Transverse colon (tissue), 4 donors: ENCODE results near the gene FGGY. TPM values are rescaled to one million over a fixed set of nuclear protein-coding genes. Genes with fewer than 3 reads are reported as not detected.

ENCODE experiments used
- DNase-seq: peaks from one replicate; pipeline ENCODE4 v3.0.0-alpha.2; 2019
- H3K27ac ChIP-seq, 4 donors: fragments of 200-600 bp; sonication (generic); 2 replicates each; pipeline ENCODE4 v1.5.1; 2016 to 2018; ENCODE audit warnings: inconsistent platforms in 4 of 4
- H3K27me3 ChIP-seq: fragments of 200-600 bp; sonication (generic); 2 replicates; pipeline ENCODE4 v1.5.1; 2017; ENCODE audit warnings: inconsistent platforms
- H3K36me3 ChIP-seq, 4 donors: fragments of 200-600 bp; sonication (generic); 2 replicates each; pipeline ENCODE4 v1.5.1; 2017 to 2019; ENCODE audit warnings: inconsistent platforms in 4 of 4
- H3K4me1 ChIP-seq, 4 donors: fragments of 200-600 bp; sonication (generic); 2 replicates each; pipeline ENCODE4 v1.5.1; 2017 to 2020; ENCODE audit warnings: inconsistent platforms in 4 of 4
- H3K4me3 ChIP-seq, 4 donors: fragments of 200-600 bp; sonication (generic); 1 replicate in 1 of 4; 2 replicates in 3 of 4; pipeline versions ENCODE4 v1.5.1 to v1.6.1; 2017 to 2019; ENCODE audit warnings: inconsistent platforms in 4 of 4
- H3K9me3 ChIP-seq, 2 donors: fragments of 200-600 bp; sonication (generic); 2 replicates each; pipeline ENCODE4 v1.5.1; 2017 to 2019; ENCODE audit warnings: inconsistent platforms in 2 of 2
- EP300 ChIP-seq: sonication (generic); formaldehyde crosslinking; IDR thresholded peaks from one replicate; pipeline ENCODE4 v1.6.1; 2017; ENCODE audit warnings: antibody characterized with exemption, low read depth
- POLR2A ChIP-seq: fragments of 450-650 bp; IDR thresholded peaks from one replicate; pipeline ENCODE4 v1.6.1; 2016; ENCODE audit warnings: antibody characterized with exemption, mild to moderate bottlenecking, moderate library complexity
- POLR2AphosphoS5 ChIP-seq, 3 donors: sonication (generic); formaldehyde crosslinking; IDR thresholded peaks; one replicate each; pipeline ENCODE4 v1.6.1; 2016; ENCODE audit warnings: antibody characterized with exemption in 3 of 3
- WGBS, 2 donors: methylation state at CpG; one replicate each; pipeline ENCODE4 v1.1.5; 2018; ENCODE audit warnings: low coverage in 1 of 2; 5-methylcytosine and 5-hydroxymethylcytosine counted together
- in situ Hi-C, 4 donors: fragments of 200-750 bp; cut with MboI; loops; one replicate each; pipeline versions ENCODE4 v1.15.0 to v1.15.1; 2017; ENCODE audit warnings: low sequenced_read_pairs in 3 of 4, low pct_ligation_motif_present in 1 of 4, low pct_unique_long_range_greater_than_20kb in 1 of 4
- intact Hi-C: fragments of 100-400 bp; cut with DNase I; formaldehyde crosslinking; loops from one replicate; pipeline ENCODE4 v1.15.1; 2023; ENCODE audit warnings: low total_unique reads
- total RNA-seq, 4 donors: library from RNA; depleted of rRNA; stranded (reverse); fragments of >200 nt; gene quantifications; one replicate each; pipeline ENCODE4 v1.1.0, GENCODE V29; 2016
- TF ChIP-seq, protein P1 (sequence below), 5 experiments: fragments of 200-600 bp in 3 of 5; fragments of 450-650 bp in 2 of 5; sonication (generic) in 3 of 5; IDR thresholded peaks; 1 replicate in 2 of 5; 2 replicates in 3 of 5; pipeline ENCODE4 v1.5.1; 2016 to 2017; ENCODE audit warnings: antibody characterized with exemption in 5 of 5, inconsistent platforms in 3 of 5, mild to moderate bottlenecking in 2 of 5, moderate library complexity in 1 of 5

FGGY gene
- total RNA-seq, 4 donors from 2014 or later = 18.2 to 97.7 (median 27.1) TPM

DNA sequence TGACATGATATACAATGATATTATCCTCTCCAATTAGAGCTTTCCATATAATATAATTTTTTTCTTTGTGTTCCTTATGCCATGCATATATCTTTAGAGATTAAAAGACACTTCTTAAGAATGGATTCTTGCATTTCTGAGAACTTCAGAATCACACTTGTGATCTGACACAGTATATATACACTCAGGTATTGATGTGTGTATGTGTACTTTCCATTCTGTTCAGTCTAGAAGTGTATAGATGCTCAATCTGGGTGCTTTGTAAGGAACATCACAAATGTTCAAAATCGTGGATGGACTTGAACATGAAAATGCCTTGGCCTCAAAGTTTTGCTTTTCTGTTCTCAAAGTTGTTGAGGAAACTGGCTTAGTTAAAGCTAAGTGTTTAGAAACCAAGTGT, 102.7 kb downstream of the FGGY start:
- intact Hi-C loops (no loop called here), in situ Hi-C loops (no loop called here)
- 63 to 73% methylated on average over 1 of the region's 1 CpG for WGBS, 2 donors
- Histone ChIP-seq H3K27ac (no peak overlapping the region), H3K27me3 (no peaks in the 10 kb centered on the region), H3K36me3 (no peaks in the 10 kb centered on the region), H3K4me3 (no peak overlapping the region), H3K4me1 (peaks cover 0 to 7% (median 0%) of the 10 kb centered on the region in 4 donors), H3K9me3 (no peaks in the 10 kb centered on the region)
- DNase-seq = no peak
- TF ChIP-seq, protein P1, sequence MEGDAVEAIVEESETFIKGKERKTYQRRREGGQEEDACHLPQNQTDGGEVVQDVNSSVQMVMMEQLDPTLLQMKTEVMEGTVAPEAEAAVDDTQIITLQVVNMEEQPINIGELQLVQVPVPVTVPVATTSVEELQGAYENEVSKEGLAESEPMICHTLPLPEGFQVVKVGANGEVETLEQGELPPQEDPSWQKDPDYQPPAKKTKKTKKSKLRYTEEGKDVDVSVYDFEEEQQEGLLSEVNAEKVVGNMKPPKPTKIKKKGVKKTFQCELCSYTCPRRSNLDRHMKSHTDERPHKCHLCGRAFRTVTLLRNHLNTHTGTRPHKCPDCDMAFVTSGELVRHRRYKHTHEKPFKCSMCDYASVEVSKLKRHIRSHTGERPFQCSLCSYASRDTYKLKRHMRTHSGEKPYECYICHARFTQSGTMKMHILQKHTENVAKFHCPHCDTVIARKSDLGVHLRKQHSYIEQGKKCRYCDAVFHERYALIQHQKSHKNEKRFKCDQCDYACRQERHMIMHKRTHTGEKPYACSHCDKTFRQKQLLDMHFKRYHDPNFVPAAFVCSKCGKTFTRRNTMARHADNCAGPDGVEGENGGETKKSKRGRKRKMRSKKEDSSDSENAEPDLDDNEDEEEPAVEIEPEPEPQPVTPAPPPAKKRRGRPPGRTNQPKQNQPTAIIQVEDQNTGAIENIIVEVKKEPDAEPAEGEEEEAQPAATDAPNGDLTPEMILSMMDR (IDR thresholded peaks at IDR 0.05) = no peak
- TF ChIP-seq POLR2AphosphoS5 (IDR thresholded peaks at IDR 0.05) (no peak), EP300 (no peak), POLR2A (no peak)

- no peak for DNase-seq
- Histone ChIP-seq H3K4me3 (no peak overlapping the region), H3K27ac (no peak overlapping the region), H3K9me3 (no peaks in the 10 kb centered on the region), H3K36me3 (no peaks in the 10 kb centered on the region), H3K27me3 (no peaks in the 10 kb centered on the region), H3K4me1 (peaks cover 0 to 7% (median 0%) of the 10 kb centered on the region in 4 donors)
- in situ Hi-C loops = no loop called here
- intact Hi-C loops = no loop called here
- TF ChIP-seq POLR2AphosphoS5 (IDR thresholded peaks at IDR 0.05) = no peak
- TF ChIP-seq EP300 = no peak
- TF ChIP-seq, protein P1 (IDR thresholded peaks at IDR 0.05) = no peak
- TF ChIP-seq POLR2A = no peak
- WGBS, 2 donors = 84 to 91% methylated on average over 3 of the region's 3 CpGs
Observed at GRCh38 chr1:59401581-59401980, 104.7 kb downstream of the FGGY start.

DNA sequence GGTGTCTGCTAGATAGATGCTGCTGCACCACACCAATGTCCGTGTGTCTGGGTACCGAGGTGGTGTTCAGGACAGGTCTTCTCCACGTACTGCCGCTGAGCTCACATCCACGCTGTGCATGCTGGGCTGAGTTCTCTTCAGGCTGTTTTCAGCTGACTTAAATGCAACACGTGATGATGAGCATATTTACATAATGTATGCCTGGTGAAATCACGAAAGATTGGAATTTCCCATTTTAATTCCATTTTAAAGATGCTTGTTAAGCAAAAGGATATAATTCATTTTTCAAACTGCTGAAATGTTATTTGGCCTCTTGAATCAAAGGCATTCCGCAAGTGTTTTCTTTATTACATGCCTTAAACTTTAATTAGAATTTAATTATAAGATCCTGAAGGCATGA, 107.9 kb downstream of the FGGY start:
- no peak overlapping the region for H3K4me3 ChIP-seq
- no peak overlapping the region for H3K27ac ChIP-seq
- WGBS, 2 donors = 90 to 93% methylated on average over 2 to 8 of the region's 8 CpGs
- no peaks in the 10 kb centered on the region for H3K9me3 ChIP-seq
- H3K27me3 ChIP-seq = no peaks in the 10 kb centered on the region
- in situ Hi-C loops = no loop called here
- peaks cover 0 to 8% (median 0%) of the 10 kb centered on the region in 4 donors for H3K4me1 ChIP-seq
- no peak for DNase-seq
- intact Hi-C loops = no loop called here
- no peaks in the 10 kb centered on the region for H3K36me3 ChIP-seq
- no peak for TF ChIP-seq EP300
- no peak for TF ChIP-seq POLR2A
- no peak for TF ChIP-seq POLR2AphosphoS5 (IDR thresholded peaks at IDR 0.05)

GRCh38 chr1:59406437-59407164, 109.7 kb downstream of the FGGY start:
- no peaks in the 10 kb centered on the region for H3K27me3 ChIP-seq
- no peaks in the 10 kb centered on the region for H3K36me3 ChIP-seq
- H3K4me1 ChIP-seq = peaks cover 0 to 8% (median 0%) of the 10 kb centered on the region in 4 donors
- no peak overlapping the region for H3K4me3 ChIP-seq
- intact Hi-C loops (no loop called here), in situ Hi-C loops (no loop called here)
- TF ChIP-seq EP300 = no peak
- no peaks in the 10 kb centered on the region for H3K9me3 ChIP-seq
- 93 to 97% methylated on average over 4 of the region's 4 CpGs for WGBS, 2 donors
- no peak for DNase-seq
- no peak overlapping the region for H3K27ac ChIP-seq

GRCh38 chr1:59408608-59409240, 111.8 kb downstream of the FGGY start:
- H3K27ac ChIP-seq = no peak overlapping the region
- WGBS, 2 donors = 66 to 74% methylated on average over 4 of the region's 4 CpGs

More at GRCh38 chr1:59408608-59409240, 111.8 kb downstream of the FGGY start:
- Histone ChIP-seq H3K27me3 (no peaks in the 10 kb centered on the region), H3K36me3 (no peaks in the 10 kb centered on the region), H3K9me3 (no peaks in the 10 kb centered on the region), H3K4me3 (no peak overlapping the region), H3K4me1 (peaks cover 0 to 8% (median 0%) of the 10 kb centered on the region in 4 donors)
- no peak for TF ChIP-seq EP300
- TF ChIP-seq POLR2A = no peak
- no peak for TF ChIP-seq POLR2AphosphoS5 (IDR thresholded peaks at IDR 0.05)
- TF ChIP-seq, protein P1 (IDR thresholded peaks at IDR 0.05) = no peak
- DNase-seq = no peak
- intact Hi-C loops = no loop called here
- in situ Hi-C loops = no loop called here
